Coronary artery (tissue), 2 donors: Measurements from ENCODE around the gene CAPZB.
A peak's percentile ranks its signal among the peaks of the same experiment; 100 is the strongest.

Experiments
- DNase-seq: peaks from one replicate; pipeline ENCODE4 v3.0.0-alpha.2; 2017; ENCODE audit warnings: low spot score
- H3K27ac ChIP-seq, 2 donors: fragments of 200-600 bp; sonication (generic); one replicate each; pipeline ENCODE4 v1.5.1; 2016 to 2019
- H3K4me3 ChIP-seq: fragments of 200-600 bp; sonication (generic); 2 replicates; pipeline ENCODE4 v1.5.1; 2016; ENCODE audit warnings: mild to moderate bottlenecking, moderate library complexity
- CTCF ChIP-seq: fragments of 200-600 bp; sonication (generic); IDR thresholded peaks from one replicate; pipeline ENCODE4 v1.5.1; 2019; ENCODE audit warnings: antibody characterized with exemption

The CAPZB gene

GRCh38 chr1:19413999-19414398 is 71.3 kb downstream of the CAPZB start:
- TF ChIP-seq CTCF, result no peak
- peak overlapping the region; percentile 72 to 88 for H3K27ac ChIP-seq
- no peak for DNase-seq

GRCh38 chr1:19412654-19413053 is 72.7 kb downstream of the CAPZB start:
- Histone ChIP-seq H3K4me3 (no peak overlapping the region), H3K27ac (peak overlapping the region; percentile 72 to 88)
- no peak for TF ChIP-seq CTCF
- DNase-seq, result no peak

More at GRCh38 chr1:19413999-19414398, 71.3 kb downstream of the CAPZB start:
- peak overlapping the region; percentile 33 for H3K4me3 ChIP-seq

- Histone ChIP-seq H3K27ac (peak overlapping the region; percentile 56 to 88), H3K4me3 (no peak overlapping the region)
- no peak for TF ChIP-seq CTCF
- no peak for DNase-seq
These were observed 73.7 kb downstream of the CAPZB start for GRCh38 chr1:19411612-19412011.

GRCh38 chr1:19410393-19410792 is 74.9 kb downstream of the CAPZB start:
- peak overlapping the region in 1 of 2 donors; percentile 44 for H3K27ac ChIP-seq
- no peak for DNase-seq
- TF ChIP-seq CTCF, result no peak
- no peak overlapping the region for H3K4me3 ChIP-seq

GRCh38 chr1:19409477-19410341 is 75.6 kb downstream of the CAPZB start:
- Histone ChIP-seq H3K4me3 (no peak overlapping the region), H3K27ac (no peak overlapping the region)
- no peak for DNase-seq
- TF ChIP-seq CTCF, result no peak

GRCh38 chr1:19407494-19408096 is 77.7 kb downstream of the CAPZB start:
- no peak for DNase-seq
- no peak overlapping the region for H3K27ac ChIP-seq
- no peak for TF ChIP-seq CTCF

GRCh38 chr1:19406680-19407079 is 78.7 kb downstream of the CAPZB start:
- no peak overlapping the region for H3K27ac ChIP-seq
- H3K4me3 ChIP-seq, result no peak overlapping the region
- no peak for TF ChIP-seq CTCF
- DNase-seq, result no peak

More at GRCh38 chr1:19407494-19408096, 77.7 kb downstream of the CAPZB start:
- H3K4me3 ChIP-seq, result no peak overlapping the region
